Sigmoid colon (tissue), 4 donors: ENCODE results near the gene LPAR1.

Experiments used
- EP300 ChIP-seq, 4 donors: sonication (generic); formaldehyde crosslinking; IDR thresholded peaks; one replicate each; pipeline ENCODE4 v1.6.1; 2017; ENCODE audit warnings: antibody characterized with exemption in 4 of 4
- POLR2A ChIP-seq, 2 donors: fragments of 450-650 bp; IDR thresholded peaks; one replicate each; pipeline ENCODE4 v1.6.1; 2016; ENCODE audit warnings: antibody characterized with exemption in 2 of 2, mild to moderate bottlenecking in 2 of 2, moderate library complexity in 2 of 2
- POLR2AphosphoS5 ChIP-seq, 4 donors: sonication (generic); formaldehyde crosslinking; IDR thresholded peaks; one replicate each; pipeline ENCODE4 v1.6.1; 2017; ENCODE audit warnings: antibody characterized with exemption in 4 of 4
- TF ChIP-seq, protein P1 (sequence below), 4 experiments: fragments of 450-650 bp in 3 of 4; fragments of 200-600 bp in 1 of 4; IDR thresholded peaks; one replicate each; pipeline ENCODE4 v1.5.1; 2016 to 2019; ENCODE audit warnings: antibody characterized with exemption in 4 of 4, mild to moderate bottlenecking in 3 of 4, moderate library complexity in 2 of 4

DNA sequence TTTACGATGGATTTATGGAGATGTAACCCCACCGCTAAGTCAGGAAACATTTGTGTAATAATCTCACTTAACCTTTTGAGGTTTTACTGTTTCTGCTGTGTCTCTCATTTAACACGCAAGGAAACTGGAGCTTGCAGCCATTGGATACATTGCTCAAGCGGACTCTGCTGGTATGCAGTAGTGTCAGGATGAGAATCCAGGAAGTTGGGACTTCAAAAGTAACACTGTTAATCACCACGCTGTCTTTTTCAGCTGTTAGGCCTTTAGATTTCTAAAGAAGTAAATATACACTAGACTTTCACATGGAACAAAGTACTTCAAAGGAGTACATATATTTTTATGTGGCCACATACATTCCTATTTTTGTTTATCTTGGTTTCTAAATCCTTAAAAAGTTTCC is 114.7 kb downstream of the LPAR1 start:
- TF ChIP-seq, protein P1, sequence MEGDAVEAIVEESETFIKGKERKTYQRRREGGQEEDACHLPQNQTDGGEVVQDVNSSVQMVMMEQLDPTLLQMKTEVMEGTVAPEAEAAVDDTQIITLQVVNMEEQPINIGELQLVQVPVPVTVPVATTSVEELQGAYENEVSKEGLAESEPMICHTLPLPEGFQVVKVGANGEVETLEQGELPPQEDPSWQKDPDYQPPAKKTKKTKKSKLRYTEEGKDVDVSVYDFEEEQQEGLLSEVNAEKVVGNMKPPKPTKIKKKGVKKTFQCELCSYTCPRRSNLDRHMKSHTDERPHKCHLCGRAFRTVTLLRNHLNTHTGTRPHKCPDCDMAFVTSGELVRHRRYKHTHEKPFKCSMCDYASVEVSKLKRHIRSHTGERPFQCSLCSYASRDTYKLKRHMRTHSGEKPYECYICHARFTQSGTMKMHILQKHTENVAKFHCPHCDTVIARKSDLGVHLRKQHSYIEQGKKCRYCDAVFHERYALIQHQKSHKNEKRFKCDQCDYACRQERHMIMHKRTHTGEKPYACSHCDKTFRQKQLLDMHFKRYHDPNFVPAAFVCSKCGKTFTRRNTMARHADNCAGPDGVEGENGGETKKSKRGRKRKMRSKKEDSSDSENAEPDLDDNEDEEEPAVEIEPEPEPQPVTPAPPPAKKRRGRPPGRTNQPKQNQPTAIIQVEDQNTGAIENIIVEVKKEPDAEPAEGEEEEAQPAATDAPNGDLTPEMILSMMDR (IDR thresholded peaks at IDR 0.05), result no peak
- TF ChIP-seq EP300 (IDR thresholded peaks at IDR 0.05) (no peak), POLR2A (IDR thresholded peaks at IDR 0.05) (no peak), POLR2AphosphoS5 (IDR thresholded peaks at IDR 0.05) (no peak)
